ENCODE data around the gene KCNJ3. TPM values are rescaled to one million over a fixed set of nuclear protein-coding genes. Genes with fewer than 3 reads are reported as not detected.

The KCNJ3 gene
- total RNA-seq, 1 donor from 2014 or later: not detected

DNA sequence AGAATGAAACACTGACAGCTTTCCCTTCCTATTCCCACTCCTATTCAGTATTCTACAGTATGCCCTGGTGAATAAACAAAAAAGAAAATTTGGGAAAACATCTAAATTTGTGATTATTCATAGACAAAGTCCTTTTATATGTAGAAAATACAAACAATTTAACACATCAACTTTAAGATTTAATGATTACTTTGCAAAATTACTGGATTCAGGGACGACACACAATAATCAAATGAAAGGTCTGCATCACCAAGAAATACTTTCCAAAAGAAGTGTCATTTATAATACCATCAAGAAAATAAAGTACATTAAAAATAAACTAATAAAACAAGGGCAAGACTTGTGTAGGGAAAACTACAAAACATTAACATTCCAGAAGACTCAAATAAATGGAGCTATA, 199.8 kb downstream of the KCNJ3 start:
- intact Hi-C loops (cut with micrococcal nuclease): no loop called here
- H3K36me3 Mint-ChIP-seq (ENCODE audit: low read depth): no peaks in the 10 kb centered on the region
- no peaks in the 10 kb centered on the region for H3K27me3 Mint-ChIP-seq (ENCODE audit: low read depth)
- no peaks in the 10 kb centered on the region for H3K4me1 Mint-ChIP-seq (ENCODE audit: low read depth)
- DNase-seq (ENCODE audit: low spot score): no peak
- no peaks in the 10 kb centered on the region for H3K9me3 Mint-ChIP-seq
- H3K4me3 Mint-ChIP-seq (ENCODE audit: low read depth): no peak overlapping the region
- no peak overlapping the region for H3K27ac Mint-ChIP-seq

DNA sequence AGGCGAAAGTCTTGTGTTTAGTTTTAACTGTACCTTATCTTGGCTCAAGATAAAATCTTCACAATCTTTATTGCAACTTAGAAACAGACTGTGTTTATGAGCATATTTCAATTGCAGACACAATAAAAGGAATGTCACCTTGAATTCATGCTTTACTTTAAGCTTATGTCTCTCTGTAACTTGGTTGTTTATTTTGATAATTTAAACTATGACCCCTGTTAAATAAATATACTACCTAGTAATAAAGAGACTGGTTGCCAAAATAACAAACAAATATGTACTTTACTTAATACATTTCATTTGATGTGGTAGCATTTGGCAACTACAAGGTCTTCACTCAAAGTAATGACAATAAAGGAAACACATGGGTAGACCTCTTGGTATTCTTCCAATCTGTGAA, 202.6 kb downstream of the KCNJ3 start:
- H3K4me1 Mint-ChIP-seq (ENCODE audit: low read depth): no peaks in the 10 kb centered on the region

More for the DNA sequence above, 202.6 kb downstream of the KCNJ3 start:
- H3K36me3 Mint-ChIP-seq (ENCODE audit: low read depth): no peaks in the 10 kb centered on the region
- H3K27ac Mint-ChIP-seq: no peak overlapping the region
- intact Hi-C loops (cut with micrococcal nuclease): no loop called here
- H3K27me3 Mint-ChIP-seq (ENCODE audit: low read depth): no peaks in the 10 kb centered on the region
- no peak for DNase-seq (ENCODE audit: low spot score)
- H3K4me3 Mint-ChIP-seq (ENCODE audit: low read depth): no peak overlapping the region
- no peaks in the 10 kb centered on the region for H3K9me3 Mint-ChIP-seq

All from activated T-helper 2 cell treated with anti-CD3 and anti-CD28 coated beads, Interferon-gamma antibody, Interleukin-2, Interleukin-4, amounts not matched to agents 10 μg/mL and 5 μg/mL and 100 μg/mL, durations not matched to agents 14 hours and 24 hours and 36 hours (primary cell).